NCI-H2029 (cell line): Measurements from ENCODE around the gene HMG20A.
A peak's percentile ranks its signal among the peaks of the same experiment; 100 is the strongest.

Experiments
- DNase-seq: peaks from one replicate; lab custom pipeline; 2025; lab: John Stamatoyannopoulos, UW

The HMG20A gene

GRCh38 chr15:77430652-77431051 lies 10.0 kb downstream of the HMG20A start:
- no peak for DNase-seq

DNA sequence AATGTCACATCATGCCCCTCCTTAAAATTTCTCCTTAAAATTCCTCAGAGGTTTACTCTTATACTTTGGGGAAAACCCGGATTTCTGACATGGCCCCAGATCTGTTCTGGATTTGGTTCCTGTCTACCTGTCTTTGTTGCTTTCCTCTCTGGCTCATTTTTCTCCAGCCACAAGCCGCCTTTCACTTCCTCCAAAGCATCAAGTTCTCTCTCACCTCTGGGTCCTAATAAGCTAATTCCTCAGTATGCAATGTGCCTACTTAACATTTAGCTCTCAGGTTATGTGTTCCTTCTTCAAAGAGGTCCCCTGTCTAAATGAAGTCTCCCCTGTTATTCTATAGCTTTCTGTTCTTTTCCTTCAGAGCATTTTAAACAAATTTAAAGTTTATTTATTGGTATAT lies 16.1 kb downstream of the HMG20A start:
- DNase-seq: no peak

DNA sequence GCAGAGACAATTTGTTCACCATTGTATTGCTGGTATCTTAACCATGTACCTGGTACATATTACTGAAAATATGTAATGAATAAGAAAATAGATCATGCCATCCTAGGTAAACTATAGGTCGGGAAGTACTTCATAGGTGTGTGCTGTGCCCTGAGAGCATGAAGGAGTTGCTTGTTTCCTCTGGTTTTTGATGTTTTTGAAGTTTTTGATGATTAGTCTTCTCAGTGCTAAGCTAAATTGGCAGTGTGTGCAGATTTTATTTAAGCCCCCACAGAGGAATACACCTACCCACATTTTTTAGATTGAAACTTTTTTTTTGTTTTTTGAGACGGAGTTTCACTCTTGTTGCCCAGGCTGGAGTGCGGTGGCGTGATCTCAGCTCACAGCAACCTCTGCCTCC lies 16.6 kb downstream of the HMG20A start:
- DNase-seq: no peak

- DNase-seq: no peak
Measured at GRCh38 chr15:77440378-77440999, 19.8 kb downstream of the HMG20A start.

- no peak for DNase-seq
Measured at GRCh38 chr15:77446840-77447390, 26.2 kb downstream of the HMG20A start.

DNA sequence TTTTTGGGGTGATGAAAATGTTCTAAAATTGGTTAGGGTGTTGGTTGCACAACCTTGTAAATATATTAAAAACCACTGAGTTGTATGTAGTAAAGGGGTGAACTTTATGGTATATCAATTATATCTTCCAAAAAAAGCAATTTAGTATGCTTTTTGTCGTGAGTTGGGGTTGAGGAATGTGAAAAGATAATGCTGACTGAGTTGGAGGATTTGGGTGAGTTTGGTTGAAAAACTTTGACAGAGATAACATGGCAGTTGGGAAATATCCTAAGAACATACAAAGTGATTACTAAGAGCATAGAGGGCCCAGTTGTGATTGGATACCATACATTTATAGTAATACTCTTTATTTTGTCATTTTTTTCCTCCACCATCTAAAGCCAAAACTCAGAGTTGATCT lies 33.6 kb downstream of the HMG20A start:
- no peak for DNase-seq

GRCh38 chr15:77454951-77455350 lies 34.3 kb downstream of the HMG20A start:
- no peak for DNase-seq

- no peak for DNase-seq
Measured at GRCh38 chr15:77455696-77456321, 35.1 kb downstream of the HMG20A start.

DNA sequence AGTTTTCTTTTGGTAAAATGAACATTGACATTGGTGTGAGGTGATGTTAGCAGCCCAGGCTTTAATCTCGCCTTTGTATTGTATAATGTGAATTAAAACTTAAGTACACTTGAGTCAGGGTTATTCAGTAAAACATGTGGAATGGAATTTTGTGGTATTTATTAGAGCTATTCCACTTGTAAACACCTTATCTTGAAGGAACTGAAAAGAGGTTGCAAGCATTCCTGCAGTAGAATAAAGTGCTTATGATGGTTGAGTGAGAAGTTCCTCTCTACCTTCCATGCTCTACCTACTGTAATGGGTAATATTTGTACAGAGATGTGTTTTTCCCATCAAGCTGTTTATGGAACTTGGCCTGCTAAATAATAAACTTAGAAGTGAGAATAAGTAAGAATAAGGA lies 36.1 kb downstream of the HMG20A start:
- DNase-seq: no peak

DNA sequence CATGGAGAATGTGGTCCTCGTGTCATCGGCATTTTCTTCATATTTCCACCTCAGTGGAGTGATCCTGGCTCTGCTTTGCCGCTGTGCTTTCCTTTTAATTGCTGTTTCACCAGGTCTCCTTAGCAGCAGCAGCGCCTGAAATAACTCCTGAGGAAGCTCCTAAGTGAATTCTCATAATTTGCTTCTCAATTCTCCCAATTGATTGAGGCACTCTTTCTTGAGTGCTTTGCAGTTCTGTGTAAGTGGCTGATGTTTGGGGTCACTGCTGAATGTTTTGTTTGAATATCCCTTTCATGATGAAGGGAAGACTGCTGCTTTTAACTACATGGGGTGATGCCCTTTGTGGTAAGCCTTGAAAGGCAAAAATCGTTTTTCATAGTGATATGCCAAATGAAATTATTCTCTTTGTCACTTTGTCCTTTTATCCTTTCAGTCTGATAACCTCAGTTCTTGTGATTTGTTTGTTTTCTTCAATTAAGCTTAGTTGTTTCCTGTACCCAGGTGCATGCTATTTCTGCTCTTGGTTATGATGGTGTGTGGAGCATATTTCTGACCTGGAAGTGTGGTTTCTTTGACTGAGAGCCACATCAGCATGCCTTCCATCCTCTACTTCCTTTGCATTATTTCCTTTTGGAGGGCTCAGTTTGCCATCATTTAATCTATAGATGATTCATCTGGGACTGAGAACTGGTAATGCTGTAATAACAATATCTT lies 36.7 kb downstream of the HMG20A start:
- no peak for DNase-seq

DNA sequence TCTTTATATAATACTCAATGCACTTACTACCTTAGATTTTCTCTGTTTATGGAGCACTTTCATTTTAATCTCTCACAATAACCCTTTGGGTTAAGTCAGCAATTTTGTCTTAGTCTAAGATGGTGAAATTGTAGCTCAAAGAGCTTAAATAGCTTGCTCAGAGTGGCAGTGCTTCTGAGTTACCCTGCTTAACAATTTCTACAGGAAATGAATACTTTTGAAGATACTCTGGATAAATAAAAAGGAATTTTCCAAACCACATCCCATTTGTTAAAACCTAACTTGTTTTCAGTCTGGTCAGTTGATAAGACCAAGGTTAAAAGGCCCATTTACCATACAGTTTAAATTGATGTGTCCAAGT lies 37.2 kb downstream of the HMG20A start:
- no peak for DNase-seq

GRCh38 chr15:77459031-77459430 lies 38.3 kb downstream of the HMG20A start:
- DNase-seq: no peak

DNA sequence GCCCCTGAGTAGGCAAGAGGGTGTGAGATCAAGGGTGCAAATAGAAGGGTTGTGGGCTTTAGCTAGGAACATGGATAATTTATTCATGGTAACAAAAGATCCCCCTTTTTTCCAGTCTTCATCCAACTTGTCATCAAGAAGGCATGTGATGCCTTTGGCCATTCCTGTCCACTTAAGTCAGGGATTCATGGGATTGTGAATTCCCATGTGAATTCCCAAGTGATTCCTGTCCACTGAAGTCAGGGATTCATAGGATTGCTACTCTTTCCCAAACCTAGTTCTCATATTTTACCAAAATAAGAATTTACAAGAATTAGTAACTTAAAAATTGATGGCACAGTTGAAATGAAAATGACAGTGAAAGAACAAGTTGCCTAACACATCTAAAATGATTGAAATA lies 40.8 kb downstream of the HMG20A start:
- no peak for DNase-seq

DNA sequence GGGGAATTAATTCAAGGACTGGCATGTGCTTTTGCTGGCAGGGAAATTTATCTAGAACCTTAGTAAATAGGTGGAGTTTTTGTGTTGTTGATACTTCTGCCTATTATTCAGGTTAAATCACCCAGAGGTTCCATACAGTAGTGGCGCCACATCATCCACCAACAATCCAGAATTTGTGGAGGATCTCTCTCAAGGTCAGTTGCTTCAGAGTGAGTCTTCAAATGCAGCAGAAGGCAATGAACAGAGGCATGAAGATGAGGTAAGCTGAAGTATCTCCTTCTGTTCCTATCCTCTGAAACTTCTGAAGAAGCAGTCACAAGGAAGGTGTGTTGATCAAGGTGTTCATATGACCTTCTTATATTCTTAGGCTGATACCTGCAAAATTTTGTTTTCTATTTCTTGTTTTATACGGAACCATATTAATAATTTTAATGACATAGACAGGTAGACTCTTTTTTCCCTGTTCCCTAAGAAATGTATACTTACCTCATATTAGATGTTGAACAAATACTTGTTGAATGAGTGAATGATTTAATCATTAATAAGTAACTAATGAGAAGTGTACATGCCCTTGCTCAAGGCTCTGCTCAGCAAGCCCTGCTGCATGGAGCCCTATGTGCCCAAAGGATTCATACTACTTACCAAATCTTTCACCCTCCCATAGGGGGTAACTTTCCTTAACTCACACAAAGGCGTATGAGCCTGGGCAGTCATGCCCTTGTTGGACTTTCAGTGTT lies 43.6 kb downstream of the HMG20A start:
- DNase-seq: no peak

DNA sequence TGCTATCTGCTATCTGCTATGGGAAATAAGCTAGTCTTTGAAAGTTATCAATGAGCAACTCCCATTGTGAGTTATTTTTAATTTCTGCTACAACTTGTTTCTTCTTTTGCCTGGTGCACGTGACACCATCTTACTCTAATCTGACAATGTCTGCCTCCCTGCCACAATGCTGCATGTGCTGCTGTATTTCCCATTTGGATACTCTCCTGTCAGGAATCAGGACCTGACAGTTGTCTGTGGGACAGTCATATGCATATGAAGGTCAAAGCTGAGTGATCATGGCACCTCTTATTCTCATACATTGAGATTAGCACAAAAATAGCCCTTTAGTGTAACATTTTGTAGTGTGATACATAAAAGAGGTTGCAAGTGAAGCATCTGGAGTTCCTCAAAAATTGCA lies 45.8 kb downstream of the HMG20A start:
- no peak for DNase-seq

DNA sequence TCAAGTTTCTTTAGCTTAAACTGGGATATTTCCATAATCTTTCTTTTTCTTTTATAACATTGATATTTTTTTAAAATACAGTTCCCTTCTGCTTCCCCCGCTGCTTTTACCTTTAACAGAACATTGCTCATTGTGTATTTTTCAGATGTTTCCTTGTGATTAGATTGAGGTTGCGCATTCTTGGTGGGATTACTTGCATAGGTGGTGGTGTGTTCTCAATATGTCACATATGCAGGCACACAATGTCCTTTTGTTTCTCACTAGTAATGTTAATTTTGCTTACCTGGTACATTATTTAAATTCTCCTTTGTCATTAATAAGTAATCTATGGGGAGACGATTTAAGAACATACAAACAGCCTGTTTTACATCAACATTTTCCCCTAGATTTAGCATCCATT lies 48.2 kb downstream of the HMG20A start:
- DNase-seq: no peak

GRCh38 chr15:77470235-77470634 lies 49.5 kb downstream of the HMG20A start:
- DNase-seq: no peak

GRCh38 chr15:77473328-77473727 lies 52.6 kb downstream of the HMG20A start:
- DNase-seq: no peak

- DNase-seq: no peak
Measured at GRCh38 chr15:77474310-77474988, 53.8 kb downstream of the HMG20A start.

- no peak for DNase-seq
Measured at GRCh38 chr15:77475001-77475400, 54.3 kb downstream of the HMG20A start.

DNA sequence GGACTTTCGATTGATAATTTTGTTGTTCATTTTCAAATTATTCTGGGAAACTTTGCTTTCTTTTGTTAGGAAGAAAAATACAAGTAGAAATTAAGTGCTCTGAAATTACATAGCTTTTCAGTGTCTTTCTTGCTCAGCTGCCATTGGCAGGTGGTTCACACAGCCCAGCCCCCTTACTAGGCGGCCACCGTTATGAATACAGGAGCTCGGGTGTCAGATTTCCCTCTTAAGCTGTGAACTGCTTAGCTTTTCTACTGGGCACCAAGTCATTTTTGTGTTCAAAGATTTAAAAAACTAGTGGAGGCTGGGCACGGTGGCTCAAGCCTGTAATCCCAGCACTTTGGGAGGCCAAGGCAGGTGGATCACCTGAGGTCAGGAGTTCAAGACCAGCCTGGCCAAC lies 55.2 kb downstream of the HMG20A start:
- DNase-seq: peak; percentile 6

DNA sequence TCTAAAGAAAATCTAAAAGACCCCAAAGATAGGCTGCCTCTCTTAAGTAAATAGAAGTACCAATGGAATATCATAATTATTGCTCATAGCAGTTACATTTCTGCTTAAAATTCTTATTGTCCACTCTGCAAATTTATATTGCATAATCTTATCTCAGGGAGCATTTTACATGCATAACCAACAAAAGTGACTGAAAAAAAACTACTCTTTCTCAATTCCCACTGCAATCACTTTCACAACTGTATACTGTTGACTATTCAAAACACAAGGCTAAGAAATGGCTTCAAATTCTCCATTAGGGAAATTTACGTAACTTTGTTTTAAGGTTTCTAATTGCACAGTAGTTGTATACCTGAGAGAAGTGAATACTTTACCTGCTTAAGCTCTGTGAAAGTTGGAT lies 56.3 kb downstream of the HMG20A start:
- DNase-seq: no peak
